Left lung (tissue), 10 donors: ENCODE measurements around the gene EXOC4. TPM values are rescaled to one million over a fixed set of nuclear protein-coding genes. Genes with fewer than 3 reads are reported as not detected.

Experiments used
- ATAC-seq: fragments of 200-7000 bp; cut with Tn5 transposase; one replicate; pipeline ENCODE4 v1.9.1; 2020; ENCODE audit warnings: moderate library complexity
- DNase-seq, 4 donors: peaks; one replicate each; pipeline ENCODE4 v3.0.0-alpha.2; 2013 to 2020
- H3K27ac ChIP-seq, 2 donors: fragments of 200-600 bp; sonication (generic) in 1 of 2; one replicate each; pipeline versions ENCODE4 v1.5.0 to v1.8.0; 2020 to 2021
- H3K27me3 ChIP-seq, 2 donors: fragments of 200-600 bp; sonication (generic) in 1 of 2; one replicate each; pipeline versions ENCODE4 v1.5.0 to v1.8.0; 2020 to 2021
- H3K36me3 ChIP-seq, 2 donors: fragments of 200-600 bp; sonication (generic) in 1 of 2; one replicate each; pipeline versions ENCODE4 v1.5.0 to v1.8.0; 2020 to 2021
- H3K4me1 ChIP-seq, 2 donors: fragments of 200-600 bp; one replicate each; pipeline ENCODE4 v1.8.0; 2021
- H3K4me3 ChIP-seq, 2 donors: fragments of 200-600 bp; sonication (generic) in 1 of 2; one replicate each; pipeline versions ENCODE4 v1.5.0 to v1.8.0; 2020 to 2021; ENCODE audit warnings: mild to moderate bottlenecking in 1 of 2
- H3K9me3 ChIP-seq, 2 donors: fragments of 200-600 bp; sonication (generic) in 1 of 2; one replicate each; pipeline versions ENCODE4 v1.5.0 to v1.8.0; 2020 to 2021
- CTCF ChIP-seq, 2 donors: fragments of 200-600 bp; sonication (generic) in 1 of 2; IDR thresholded peaks; one replicate each; pipeline versions ENCODE4 v1.5.0 to v1.8.0; 2021; ENCODE audit warnings: antibody characterized with exemption in 2 of 2
- intact Hi-C, 2 donors: fragments of 100-400 bp; cut with DNase I; formaldehyde crosslinking; loops; one replicate each; pipeline versions ENCODE4 v1.11.2 to v1.14.2; 2022
- polyA plus RNA-seq, 6 donors: library from polyadenylated mRNA; unstranded; fragments of 120-200 nt; gene quantifications; one replicate each; pipeline ENCODE4 v1.2.1, GENCODE V29; 2013; ENCODE audit not compliant: insufficient read length in 6 of 6
- total RNA-seq, 2 donors: library from RNA; stranded (reverse); fragmentation: NEBNext Ultra II Directional; extraction: Animal tissue kit (Norgen Biotek cat#: 25700); gene quantifications; one replicate each; pipeline ENCODE4 v1.2.1, GENCODE V29; 2021
- donor health status: DM: no; HTN: yes; CAD: no.
- donor health status: DM: no; HTN: no; CAD: no.

EXOC4 gene
- total and polyA plus RNA-seq, 8 donors = 52.5 to 79.4 (median 65.9) TPM

DNA sequence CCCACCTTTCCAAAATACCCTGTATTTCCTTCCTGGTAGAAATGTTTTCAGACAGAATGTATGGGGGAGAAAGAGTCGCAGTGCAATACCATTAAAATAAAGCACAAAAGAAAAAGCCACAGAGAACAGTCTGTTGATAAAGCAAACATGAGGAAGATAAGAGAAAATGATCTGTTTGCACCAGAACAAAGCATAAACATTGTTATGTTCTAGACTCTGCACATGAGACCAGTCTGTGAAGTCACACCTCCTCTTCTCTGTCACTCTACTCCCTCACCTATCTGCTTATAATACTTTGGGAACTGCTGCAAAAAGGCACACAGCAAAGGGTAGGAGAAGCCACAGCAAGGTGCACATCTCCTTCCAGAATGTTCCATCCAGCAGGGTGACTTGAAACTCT is 807.0 kb downstream of the EXOC4 start:
- Histone ChIP-seq H3K36me3 (peaks cover 0 to 14% of the 10 kb centered on the region in 2 donors), H3K4me3 (no peak overlapping the region), H3K27ac (no peak overlapping the region), H3K4me1 (no peaks in the 10 kb centered on the region), H3K27me3 (no peaks in the 10 kb centered on the region), H3K9me3 (no peaks in the 10 kb centered on the region)
- intact Hi-C loops = no loop called here
- TF ChIP-seq CTCF (IDR thresholded peaks at IDR 0.05) = no peak
- DNase-seq = no peak
- no peak for ATAC-seq

- intact Hi-C loops = no loop called here
- DNase-seq (no peak), ATAC-seq (no peak)
- H3K4me3 ChIP-seq = no peak overlapping the region
- no peaks in the 10 kb centered on the region for H3K4me1 ChIP-seq
- no peaks in the 10 kb centered on the region for H3K9me3 ChIP-seq
- TF ChIP-seq CTCF (IDR thresholded peaks at IDR 0.05) = no peak
- no peaks in the 10 kb centered on the region for H3K27me3 ChIP-seq
- no peak overlapping the region for H3K27ac ChIP-seq
- H3K36me3 ChIP-seq = peaks cover 0 to 14% of the 10 kb centered on the region in 2 donors
Observed at GRCh38 chr7:134060874-134061273, 808.0 kb downstream of the EXOC4 start.

DNA sequence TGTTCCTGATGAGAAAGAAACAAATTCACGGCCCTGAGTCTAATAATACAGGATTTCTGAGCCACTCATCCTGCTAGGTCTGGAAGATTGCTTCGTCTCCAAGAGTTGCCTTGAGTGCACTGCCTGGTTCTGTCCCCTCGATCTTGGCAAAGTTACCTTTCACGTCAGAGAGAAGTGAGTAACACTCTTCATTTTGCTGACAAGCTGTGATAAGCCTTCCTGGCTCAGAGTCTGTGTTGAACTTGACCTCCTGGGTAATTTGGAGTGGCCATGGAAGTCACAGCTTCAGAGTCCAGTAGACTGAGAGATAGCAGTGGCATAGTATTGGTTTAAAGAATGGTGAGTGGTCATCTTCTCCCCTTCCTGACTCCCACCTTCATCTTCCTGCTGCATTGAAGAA is 809.6 kb downstream of the EXOC4 start:
- ATAC-seq (peak; percentile 54), DNase-seq (no peak)
- Histone ChIP-seq H3K27ac (no peak overlapping the region), H3K27me3 (no peaks in the 10 kb centered on the region), H3K36me3 (peaks cover 0 to 14% of the 10 kb centered on the region in 2 donors), H3K9me3 (no peaks in the 10 kb centered on the region), H3K4me1 (no peaks in the 10 kb centered on the region), H3K4me3 (no peak overlapping the region)
- TF ChIP-seq CTCF (IDR thresholded peaks at IDR 0.05) = no peak
- intact Hi-C loops = no loop called here

- H3K27ac ChIP-seq = no peak overlapping the region
- intact Hi-C loops = no loop called here
- peaks cover 0 to 14% of the 10 kb centered on the region in 2 donors for H3K36me3 ChIP-seq
- ATAC-seq (no peak), DNase-seq (no peak)
- TF ChIP-seq CTCF (IDR thresholded peaks at IDR 0.05) = no peak
- H3K27me3 ChIP-seq = no peaks in the 10 kb centered on the region
- H3K4me3 ChIP-seq = no peak overlapping the region
- H3K9me3 ChIP-seq = no peaks in the 10 kb centered on the region
- no peaks in the 10 kb centered on the region for H3K4me1 ChIP-seq
Observed at GRCh38 chr7:134065415-134065814, 812.5 kb downstream of the EXOC4 start.

DNA sequence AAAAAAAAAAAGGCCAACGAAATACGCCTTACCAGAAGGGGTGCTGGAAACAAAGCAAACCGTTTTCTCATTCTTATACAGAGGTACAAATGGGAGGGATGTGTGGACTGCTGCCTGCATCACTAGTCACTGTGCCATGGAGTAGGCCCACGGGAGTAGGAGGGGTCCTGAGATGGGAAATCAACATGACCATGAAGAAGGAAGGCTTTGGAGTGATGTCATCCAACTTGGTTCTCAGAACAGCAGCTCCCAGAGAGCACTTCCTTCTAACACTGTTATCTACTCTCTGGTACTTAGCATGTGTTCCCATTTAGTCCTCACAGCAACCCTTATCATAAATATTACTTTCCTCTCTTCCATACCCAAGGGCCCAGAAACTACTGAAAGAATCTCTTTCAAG is 814.3 kb downstream of the EXOC4 start:
- Histone ChIP-seq H3K27ac (no peak overlapping the region), H3K4me3 (no peak overlapping the region), H3K36me3 (peaks cover 0 to 14% of the 10 kb centered on the region in 2 donors), H3K27me3 (no peaks in the 10 kb centered on the region), H3K9me3 (no peaks in the 10 kb centered on the region), H3K4me1 (no peaks in the 10 kb centered on the region)
- DNase-seq (no peak), ATAC-seq (no peak)
- TF ChIP-seq CTCF (IDR thresholded peaks at IDR 0.05) = no peak
- intact Hi-C loops = no loop called here
